DMS153 (cell line): ENCODE results near the gene MYOC.
"Not testable (repeated sequence)": the region's sequence is repeated elsewhere in the genome, so short reads cannot be mapped to it uniquely, and the experiment has no call there.

Experiments
- DNase-seq: peaks from one replicate; lab custom pipeline; 2025; lab: John Stamatoyannopoulos, UW

Gene MYOC

DNA sequence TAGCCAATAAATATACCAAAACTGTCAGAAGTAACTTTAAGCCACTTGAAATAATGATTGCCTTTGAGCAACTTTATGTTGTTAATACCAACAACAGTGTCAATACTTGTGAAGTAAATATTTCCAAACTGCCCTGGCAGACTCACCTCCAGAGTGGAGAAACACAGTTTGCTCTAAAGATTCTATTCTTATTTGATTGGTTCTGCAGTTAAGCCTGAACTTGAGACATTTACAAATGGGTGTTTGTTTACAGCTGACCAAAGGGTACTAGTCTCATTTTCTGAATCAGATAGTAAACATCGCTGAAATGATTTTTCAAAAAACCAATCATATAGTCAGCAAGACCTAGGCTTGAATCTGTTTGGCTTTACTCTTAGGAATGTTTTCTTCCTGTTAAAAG is 1.3 kb upstream of the MYOC start:
- no peak for DNase-seq

- DNase-seq, result no peak
Measured at GRCh38 chr1:171646249-171646560, 6.3 kb downstream of the MYOC start.

- no peak for DNase-seq
Measured at GRCh38 chr1:171645553-171646248, 6.8 kb downstream of the MYOC start.

DNA sequence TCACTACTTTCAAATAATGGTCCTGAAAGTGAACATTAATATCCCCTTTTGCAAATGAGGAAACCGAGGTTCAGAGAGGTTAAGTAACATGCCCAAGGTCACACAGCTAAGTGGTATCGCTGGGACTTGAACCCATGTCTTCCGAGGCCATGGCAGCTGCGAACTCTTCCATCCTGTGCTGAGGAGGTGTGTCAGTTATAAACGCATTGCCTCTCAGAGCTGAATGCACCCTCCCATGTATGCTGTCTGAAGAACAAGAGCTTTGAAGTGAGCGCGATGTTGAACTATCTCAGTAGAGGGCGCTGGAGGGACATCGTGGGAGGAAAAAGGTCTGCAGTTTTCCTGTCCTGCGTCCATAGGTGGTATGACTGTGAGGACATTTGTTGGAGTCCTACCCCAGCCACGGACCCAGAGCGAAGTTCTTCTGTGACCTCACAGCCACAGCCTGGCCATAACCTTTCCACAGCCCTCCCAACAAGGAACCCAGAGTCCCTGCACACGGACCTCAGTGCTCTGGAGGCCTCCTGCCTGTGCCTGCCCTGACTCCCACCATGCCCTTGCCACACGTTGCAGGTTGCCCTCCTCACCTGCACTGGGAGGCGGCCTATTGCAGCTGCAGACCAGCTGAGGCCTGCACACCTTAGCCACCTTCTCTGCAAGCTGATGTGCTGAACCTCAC is 7.5 kb downstream of the MYOC start:
- peak; percentile 83 for DNase-seq

GRCh38 chr1:171643156-171643555 is 9.3 kb downstream of the MYOC start:
- DNase-seq, result no peak

DNA sequence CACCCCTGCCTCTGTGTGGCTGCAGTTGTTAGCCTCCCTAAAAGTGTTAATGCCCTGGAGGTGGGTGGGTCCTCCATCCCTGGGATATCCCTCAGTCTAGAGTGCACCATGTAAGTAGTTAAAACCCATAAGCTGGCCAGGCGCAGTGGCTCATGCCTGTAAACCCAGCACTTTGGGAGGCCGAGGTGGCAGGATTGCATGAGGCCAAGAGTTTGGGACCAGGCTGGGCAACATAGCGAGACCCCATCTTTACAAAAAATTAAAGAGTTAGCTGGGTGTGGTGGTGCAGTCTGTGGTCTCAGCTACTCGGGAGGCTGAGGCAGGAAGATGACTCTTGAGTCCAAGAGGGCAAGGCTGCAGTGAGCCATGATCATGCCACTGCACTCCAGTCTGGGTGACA is 10.3 kb downstream of the MYOC start:
- no peak for DNase-seq

GRCh38 chr1:171641076-171641864 is 11.2 kb downstream of the MYOC start:
- no peak for DNase-seq

GRCh38 chr1:171640225-171640624 is 12.3 kb downstream of the MYOC start:
- no peak for DNase-seq

DNA sequence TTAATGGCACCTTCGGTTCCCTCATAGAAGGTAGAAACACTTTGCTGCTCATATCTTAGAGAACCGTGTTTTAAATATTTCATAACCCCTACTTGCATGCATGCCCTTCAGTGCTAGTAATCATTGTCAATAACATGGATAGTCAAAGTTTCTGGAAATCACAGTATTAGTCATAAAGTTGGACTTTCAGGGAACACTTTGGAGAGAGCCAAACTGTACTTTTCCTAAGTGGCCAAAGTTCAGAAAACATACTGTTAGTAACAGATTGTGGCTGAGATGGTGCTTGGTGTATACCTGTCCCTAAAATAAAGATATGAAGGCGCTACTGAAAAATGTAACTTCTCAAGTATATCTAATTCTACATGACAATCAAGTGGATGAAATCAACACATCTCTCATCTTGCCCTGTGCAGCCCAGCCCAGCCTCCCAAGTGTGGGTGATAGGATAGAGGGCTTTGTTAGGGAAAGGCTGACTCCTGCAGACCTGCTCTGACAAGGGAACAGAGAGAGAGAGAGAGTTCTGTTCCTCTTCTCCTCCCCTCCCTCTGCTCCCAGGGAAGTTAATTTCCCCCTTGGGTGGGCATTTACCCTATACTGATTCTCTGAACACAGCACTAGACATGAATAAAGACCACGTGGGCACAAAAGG is 14.4 kb downstream of the MYOC start:
- no peak for DNase-seq

DNA sequence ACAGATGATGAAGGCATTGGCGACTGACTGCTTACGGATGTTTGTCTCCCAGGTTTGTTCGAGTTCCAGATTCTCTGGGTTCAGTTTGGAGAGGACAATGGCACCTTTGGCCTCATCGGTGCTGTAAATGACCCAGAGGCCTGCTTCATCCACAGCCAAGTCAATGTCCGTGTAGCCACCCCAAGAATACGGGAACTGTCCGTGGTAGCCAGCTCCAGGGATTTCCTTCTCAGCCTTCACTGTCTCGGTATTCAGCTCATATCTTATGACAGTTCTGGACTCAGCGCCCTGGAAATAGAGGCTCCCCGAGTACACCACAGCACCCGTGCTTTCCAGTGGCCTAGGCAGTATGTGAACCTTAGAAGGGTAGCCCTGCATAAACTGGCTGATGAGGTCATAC is 16.3 kb downstream of the MYOC start:
- no peak for DNase-seq

GRCh38 chr1:171635661-171636060 is 16.8 kb downstream of the MYOC start:
- no peak for DNase-seq

GRCh38 chr1:171628225-171628624 is 24.3 kb downstream of the MYOC start:
- DNase-seq, result no peak

DNA sequence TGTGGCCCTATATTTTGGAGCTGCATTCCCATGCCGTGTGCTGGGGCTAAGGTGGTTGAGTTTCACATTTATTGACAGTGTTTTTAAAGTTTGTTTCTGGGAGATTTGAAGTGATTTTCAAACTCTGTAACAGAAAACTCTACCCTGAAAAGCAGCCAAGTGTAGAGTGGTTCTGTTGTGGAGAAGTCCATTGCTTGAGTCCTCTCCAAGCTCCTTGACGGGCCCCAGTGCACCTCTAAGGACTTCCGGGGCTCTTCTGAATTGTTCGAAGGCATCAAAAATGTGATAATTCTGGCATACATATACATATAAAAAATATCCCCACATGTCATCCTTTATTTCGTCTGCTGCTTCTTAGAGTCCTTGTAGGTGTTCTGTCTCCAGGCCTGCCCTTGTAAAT is 25.5 kb downstream of the MYOC start:
- DNase-seq, result no peak

- no peak for DNase-seq
Measured at GRCh38 chr1:171625225-171625624, 27.3 kb downstream of the MYOC start.

- DNase-seq, result no peak
Measured at GRCh38 chr1:171623651-171624331, 28.7 kb downstream of the MYOC start.

DNA sequence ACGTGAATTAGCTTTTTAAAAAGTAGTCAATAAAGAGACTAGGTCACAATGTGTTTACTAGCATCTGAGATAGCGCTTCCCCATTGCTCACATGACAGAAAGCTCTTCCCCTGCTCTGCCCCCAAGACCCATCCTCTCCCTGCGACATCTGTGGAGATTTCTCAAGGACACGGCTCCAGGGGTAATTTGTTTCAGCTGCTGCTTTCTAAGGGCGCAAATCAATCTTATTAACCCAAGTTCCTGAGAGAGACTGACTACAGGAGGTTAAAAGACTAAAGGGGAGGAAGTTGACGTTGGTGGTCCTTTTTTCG is 30.4 kb downstream of the MYOC start, which contains the start of gene MYOCOS:
Gene MYOCOS, plus strand, starts transcription at position 92 of the 311 bp plus-strand sequence. CDS start 1,641 bp downstream, outside the sequence.
- no peak for DNase-seq

DNA sequence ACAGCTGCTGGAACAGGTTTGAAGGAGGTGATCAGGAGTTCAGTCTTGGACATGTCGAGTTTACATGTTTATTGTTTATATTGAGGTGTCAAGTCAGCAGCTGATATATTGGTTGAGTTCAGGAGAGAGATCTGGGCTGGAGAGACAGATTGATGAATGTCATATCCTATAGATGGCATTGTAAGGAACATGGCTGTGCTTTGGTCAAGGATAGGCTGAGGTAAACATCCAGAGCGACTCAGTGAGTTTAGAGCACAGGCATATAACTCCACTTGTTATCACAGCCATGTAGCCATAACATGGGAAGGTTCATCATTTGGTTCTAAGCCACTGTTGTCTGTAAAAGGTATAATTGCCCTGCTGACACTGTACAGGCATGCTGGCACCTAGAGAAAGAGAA is 35.9 kb downstream of the MYOC start:
- DNase-seq, result no peak

GRCh38 chr1:171615122-171615906 is 37.2 kb downstream of the MYOC start:
- not testable (repeated sequence) for DNase-seq

DNA sequence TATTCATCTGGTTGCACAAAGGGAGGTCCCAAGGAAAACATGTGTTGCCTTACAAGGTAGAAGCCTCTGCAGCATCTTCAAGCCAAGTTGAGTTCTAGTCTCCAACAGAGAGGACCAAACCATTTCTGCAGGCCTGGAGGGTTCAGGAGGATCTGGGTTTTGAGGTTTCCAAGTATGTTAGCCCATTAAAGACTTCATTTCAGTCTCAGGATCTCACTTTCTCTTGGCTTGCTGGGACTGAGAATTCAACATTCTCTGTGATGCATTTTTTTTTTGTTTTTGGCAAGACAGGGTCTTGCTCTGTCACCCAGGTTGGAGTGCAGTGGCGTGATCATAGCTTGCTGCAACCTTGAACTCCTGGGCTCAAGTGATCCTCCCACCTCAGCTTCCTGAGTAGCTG is 39.2 kb downstream of the MYOC start:
- no peak for DNase-seq

DNA sequence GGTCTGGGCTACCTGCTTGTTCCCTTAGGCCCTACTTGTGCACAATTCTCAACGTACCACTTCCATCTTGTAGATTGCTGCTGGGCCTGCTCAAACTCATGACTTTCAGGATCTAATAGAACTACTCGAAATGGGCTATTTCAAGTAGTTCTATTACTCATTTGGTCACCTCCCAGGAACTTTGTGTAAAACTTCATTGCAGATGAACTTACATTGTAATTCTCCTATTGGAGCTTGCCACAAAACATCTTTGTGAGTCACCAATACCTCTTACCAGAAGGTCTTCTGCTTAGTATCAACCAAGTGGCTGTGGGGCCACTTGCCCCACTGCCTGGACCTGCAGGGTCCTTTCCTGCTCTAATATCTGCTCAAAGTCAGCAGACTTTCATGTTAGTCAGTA is 41.2 kb downstream of the MYOC start:
- DNase-seq, result no peak

GRCh38 chr1:171610385-171610784 is 42.1 kb downstream of the MYOC start:
- no peak for DNase-seq
